Measurements from ENCODE around the gene RNF34.

DNA sequence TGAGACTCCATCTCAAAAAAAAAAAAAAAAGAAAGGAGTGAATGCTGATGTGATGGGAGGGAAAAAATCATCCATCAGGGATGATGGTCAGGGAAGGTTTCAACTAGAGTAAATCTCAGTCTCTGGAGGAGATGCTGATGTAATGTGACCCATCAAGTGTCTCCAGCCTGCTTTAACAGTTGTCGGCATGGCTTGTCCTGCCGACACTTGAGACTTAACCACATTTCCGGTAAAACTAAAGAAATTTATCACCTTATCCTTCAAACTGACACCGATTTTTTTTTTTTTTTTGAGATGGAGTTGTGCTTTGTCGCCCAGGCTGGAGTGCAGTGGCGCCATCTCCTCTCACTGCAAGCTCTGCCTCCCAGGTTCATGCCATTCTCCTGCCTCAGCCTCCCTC lies 26.2 kb upstream of the RNF34 start:
- TF ChIP-seq, protein P1, sequence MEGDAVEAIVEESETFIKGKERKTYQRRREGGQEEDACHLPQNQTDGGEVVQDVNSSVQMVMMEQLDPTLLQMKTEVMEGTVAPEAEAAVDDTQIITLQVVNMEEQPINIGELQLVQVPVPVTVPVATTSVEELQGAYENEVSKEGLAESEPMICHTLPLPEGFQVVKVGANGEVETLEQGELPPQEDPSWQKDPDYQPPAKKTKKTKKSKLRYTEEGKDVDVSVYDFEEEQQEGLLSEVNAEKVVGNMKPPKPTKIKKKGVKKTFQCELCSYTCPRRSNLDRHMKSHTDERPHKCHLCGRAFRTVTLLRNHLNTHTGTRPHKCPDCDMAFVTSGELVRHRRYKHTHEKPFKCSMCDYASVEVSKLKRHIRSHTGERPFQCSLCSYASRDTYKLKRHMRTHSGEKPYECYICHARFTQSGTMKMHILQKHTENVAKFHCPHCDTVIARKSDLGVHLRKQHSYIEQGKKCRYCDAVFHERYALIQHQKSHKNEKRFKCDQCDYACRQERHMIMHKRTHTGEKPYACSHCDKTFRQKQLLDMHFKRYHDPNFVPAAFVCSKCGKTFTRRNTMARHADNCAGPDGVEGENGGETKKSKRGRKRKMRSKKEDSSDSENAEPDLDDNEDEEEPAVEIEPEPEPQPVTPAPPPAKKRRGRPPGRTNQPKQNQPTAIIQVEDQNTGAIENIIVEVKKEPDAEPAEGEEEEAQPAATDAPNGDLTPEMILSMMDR (IDR thresholded peaks at IDR 0.05): no peak
- TF ChIP-seq POLR2A (IDR thresholded peaks at IDR 0.05): no peak
